Neural cell (in vitro differentiated cells): ENCODE data around the gene ENAH. TPM values are rescaled to one million over a fixed set of nuclear protein-coding genes. Genes with fewer than 3 reads are reported as not detected.

Experiments used
- H2AFZ ChIP-seq: fragments of 200-600, 300-800 bp; sonication (generic), shearing (Covaris generic); 2 replicates; pipeline ENCODE4 v1.6.0; 2014; ENCODE audit warnings: low read depth, mild to moderate bottlenecking, antibody characterized with exemption, low read length, moderate library complexity
- H3F3A ChIP-seq: fragments of 200-600 bp; shearing (Covaris generic); 2 replicates; pipeline ENCODE4 v1.6.1; 2016; ENCODE audit warnings: mild to moderate bottlenecking, moderate library complexity, mixed read lengths, antibody characterized with exemption, low read length; ENCODE audit not compliant: insufficient read depth, poor library complexity, severe bottlenecking
- H3K27ac ChIP-seq: fragments of 200-600, 300-800 bp; sonication (generic), shearing (Covaris generic); 2 replicates; pipeline ENCODE4 v1.5.1; 2014; ENCODE audit warnings: mild to moderate bottlenecking, low read length, moderate library complexity
- H3K27me3 ChIP-seq: fragments of 300-800, 200-600 bp; sonication (generic), shearing (Covaris generic); 2 replicates; pipeline ENCODE4 v1.6.0; 2014; ENCODE audit warnings: mild to moderate bottlenecking, low read depth, low read length, moderate library complexity; ENCODE audit not compliant: insufficient read depth
- H3K36me3 ChIP-seq: fragments of 300-800, 200-600 bp; sonication (generic), shearing (Covaris generic); 2 replicates; pipeline ENCODE4 v1.5.1; 2014; ENCODE audit warnings: mild to moderate bottlenecking, antibody characterized with exemption, low read length, moderate library complexity; ENCODE audit not compliant: insufficient read depth
- H3K4me2 ChIP-seq: fragments of 300-800, 200-600 bp; sonication (generic), shearing (Covaris generic); 2 replicates; pipeline ENCODE4 v1.6.0; 2014; ENCODE audit warnings: mild to moderate bottlenecking, low read length
- H3K4me3 ChIP-seq: fragments of 300-800, 200-600 bp; sonication (generic), shearing (Covaris generic); 2 replicates; pipeline ENCODE4 v1.5.1; 2014; ENCODE audit warnings: mild to moderate bottlenecking, low read length, moderate library complexity
- H3K79me2 ChIP-seq: fragments of 200-600 bp; shearing (Covaris generic); replicated peaks from 2 replicates; pipeline ENCODE4 v1.6.0; 2014; ENCODE audit warnings: mild to moderate bottlenecking, low read length, moderate library complexity; ENCODE audit not compliant: insufficient read depth
- H3K9ac ChIP-seq: fragments of 300-800, 200-600 bp; sonication (generic), shearing (Covaris generic); 2 replicates; pipeline ENCODE4 v1.6.1; 2016; ENCODE audit warnings: mild to moderate bottlenecking, low read length, mixed read lengths
- H3K9me2 ChIP-seq: fragments of 200-600 bp; shearing (Covaris generic); 2 replicates; pipeline ENCODE4 v1.6.1; 2016; ENCODE audit warnings: mild to moderate bottlenecking, low read length, mixed read lengths; ENCODE audit not compliant: insufficient read depth
- H3K9me3 ChIP-seq: fragments of 200-600, 300-800 bp; sonication (generic), shearing (Covaris generic); 2 replicates; pipeline ENCODE4 v1.6.1; 2016; ENCODE audit warnings: mild to moderate bottlenecking, mixed run types, low read length, moderate library complexity, mixed read lengths
- H4K20me1 ChIP-seq: fragments of 200-600 bp; shearing (Covaris generic); 2 replicates; pipeline ENCODE4 v1.6.1; 2016; ENCODE audit warnings: mild to moderate bottlenecking, mixed run types; ENCODE audit not compliant: insufficient read depth
- EP300 ChIP-seq: fragments of 450-650 bp; conservative IDR thresholded peaks from 2 replicates; pipeline ENCODE4 v1.6.1; 2014; ENCODE audit warnings: antibody characterized with exemption, mild to moderate bottlenecking, moderate library complexity; ENCODE audit not compliant: poor library complexity, severe bottlenecking
- EZH2 ChIP-seq: fragments of 200-600, 300-800 bp; shearing (Covaris generic), sonication (generic); IDR thresholded peaks from 2 replicates; pipeline ENCODE4 v1.6.1; 2014; ENCODE audit warnings: antibody characterized with exemption, low read length, borderline replicate concordance, mild to moderate bottlenecking; ENCODE audit not compliant: insufficient read depth, poor library complexity, severe bottlenecking
- MXI1 ChIP-seq: fragments of 450-650 bp; conservative IDR thresholded peaks from 2 replicates; pipeline ENCODE4 v1.6.1; 2014; ENCODE audit warnings: antibody characterized with exemption, mild to moderate bottlenecking; ENCODE audit not compliant: poor library complexity, severe bottlenecking
- POLR2AphosphoS5 ChIP-seq: IDR thresholded peaks from 2 replicates; pipeline ENCODE4 v1.6.1; 2012
- RAD21 ChIP-seq: fragments of 450-650 bp; conservative IDR thresholded peaks from 2 replicates; pipeline ENCODE4 v1.6.1; 2014; ENCODE audit warnings: antibody characterized with exemption, mild to moderate bottlenecking, moderate library complexity
- SMC3 ChIP-seq: fragments of 450-650 bp; conservative IDR thresholded peaks from 2 replicates; pipeline ENCODE4 v1.6.1; 2014; ENCODE audit warnings: antibody characterized with exemption, mild to moderate bottlenecking, moderate library complexity; ENCODE audit not compliant: poor library complexity
- TAF1 ChIP-seq: IDR thresholded peaks from 2 replicates; pipeline ENCODE4 v1.6.1; 2012; ENCODE audit warnings: low read depth
- polyA plus RNA-seq: library from polyadenylated mRNA; depleted of rRNA; stranded (reverse); fragments of >200 nt; gene quantifications from 2 replicates; pipeline ENCODE4 v1.2.3, GENCODE V29; 2014
- TF ChIP-seq, protein P1 (sequence below): IDR thresholded peaks from 2 replicates; pipeline ENCODE4 v1.6.1; 2012; ENCODE audit warnings: borderline replicate concordance
- TF ChIP-seq, protein P2 (sequence below): fragments of 450-650 bp; IDR thresholded peaks from 2 replicates; pipeline ENCODE4 v1.5.1; 2014; ENCODE audit warnings: antibody characterized with exemption, mild to moderate bottlenecking, moderate library complexity; ENCODE audit not compliant: poor library complexity, severe bottlenecking

ENAH gene
- polyA plus RNA-seq, 1 donor from 2014 or later: 58.4 TPM

DNA sequence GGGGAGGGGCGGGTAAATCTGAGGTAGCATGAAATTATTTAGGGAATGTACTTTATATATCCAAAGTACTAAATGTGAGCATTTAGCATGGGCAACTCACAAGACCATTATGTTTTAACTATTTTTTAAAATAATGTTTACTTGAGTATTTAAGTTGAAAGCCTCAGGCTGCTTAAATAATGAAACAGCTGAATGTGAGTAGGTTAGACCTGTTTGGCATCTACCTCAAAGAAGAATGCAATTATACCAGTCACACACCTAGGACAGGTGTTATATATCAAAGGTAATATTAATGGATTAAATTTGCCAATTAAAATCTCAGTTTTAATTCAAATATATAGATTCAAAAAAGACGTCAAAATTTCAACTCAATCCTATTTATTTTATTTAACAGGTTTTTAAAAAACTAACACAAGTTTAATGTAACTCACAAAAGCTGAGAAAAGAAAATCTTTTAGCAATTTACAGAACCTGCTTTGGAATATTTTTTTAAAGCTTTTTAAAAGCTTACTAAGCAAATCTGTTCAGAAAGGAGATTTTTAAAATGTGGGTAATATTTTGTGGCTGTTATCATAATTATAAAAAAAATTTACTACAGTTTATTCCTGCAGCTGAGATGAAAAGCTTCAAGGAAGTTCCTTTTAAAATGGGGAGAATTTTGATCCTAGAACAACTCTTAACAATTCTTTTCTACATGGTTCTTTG is 120.5 kb downstream of the ENAH start (continued):
- no peak for TF ChIP-seq MXI1

DNA sequence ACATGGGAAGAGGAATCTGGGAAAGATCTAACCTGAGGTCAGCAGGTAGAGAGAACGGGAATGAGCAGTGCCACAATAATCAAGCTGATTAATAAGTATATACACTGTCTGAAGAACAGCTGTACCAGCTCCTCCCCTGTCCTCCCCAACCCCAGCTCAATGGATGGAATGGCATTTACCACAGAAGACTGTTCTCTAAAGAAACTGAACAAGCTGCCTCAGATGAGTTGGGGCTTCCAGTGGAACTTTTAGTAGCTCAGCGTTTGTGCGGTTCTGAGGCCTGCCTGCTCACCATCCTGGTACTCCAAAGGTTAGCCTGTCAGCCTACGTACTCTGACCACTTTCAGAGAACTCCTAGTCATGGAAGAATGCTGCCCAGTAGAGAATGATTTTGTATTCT is 123.2 kb downstream of the ENAH start:
- Histone ChIP-seq H3K27me3 (no peaks in the 10 kb centered on the region), H2AFZ (no peak overlapping the region), H3K9ac (no peak overlapping the region), H4K20me1 (no peaks in the 10 kb centered on the region), H3K9me2 (no peaks in the 10 kb centered on the region), H3K4me2 (no peak overlapping the region), H3K36me3 (no peaks in the 10 kb centered on the region), H3K4me3 (no peak overlapping the region), H3K27ac (no peak overlapping the region), H3F3A (no peaks in the 10 kb centered on the region), H3K79me2 (peaks cover 54% of the 10 kb centered on the region), H3K9me3 (no peaks in the 10 kb centered on the region)
- TF ChIP-seq SMC3 (no peak), TAF1 (no peak), MXI1 (no peak), EZH2 (no peak), POLR2AphosphoS5 (no peak), RAD21 (no peak), EP300 (no peak)
- TF ChIP-seq, protein P1, sequence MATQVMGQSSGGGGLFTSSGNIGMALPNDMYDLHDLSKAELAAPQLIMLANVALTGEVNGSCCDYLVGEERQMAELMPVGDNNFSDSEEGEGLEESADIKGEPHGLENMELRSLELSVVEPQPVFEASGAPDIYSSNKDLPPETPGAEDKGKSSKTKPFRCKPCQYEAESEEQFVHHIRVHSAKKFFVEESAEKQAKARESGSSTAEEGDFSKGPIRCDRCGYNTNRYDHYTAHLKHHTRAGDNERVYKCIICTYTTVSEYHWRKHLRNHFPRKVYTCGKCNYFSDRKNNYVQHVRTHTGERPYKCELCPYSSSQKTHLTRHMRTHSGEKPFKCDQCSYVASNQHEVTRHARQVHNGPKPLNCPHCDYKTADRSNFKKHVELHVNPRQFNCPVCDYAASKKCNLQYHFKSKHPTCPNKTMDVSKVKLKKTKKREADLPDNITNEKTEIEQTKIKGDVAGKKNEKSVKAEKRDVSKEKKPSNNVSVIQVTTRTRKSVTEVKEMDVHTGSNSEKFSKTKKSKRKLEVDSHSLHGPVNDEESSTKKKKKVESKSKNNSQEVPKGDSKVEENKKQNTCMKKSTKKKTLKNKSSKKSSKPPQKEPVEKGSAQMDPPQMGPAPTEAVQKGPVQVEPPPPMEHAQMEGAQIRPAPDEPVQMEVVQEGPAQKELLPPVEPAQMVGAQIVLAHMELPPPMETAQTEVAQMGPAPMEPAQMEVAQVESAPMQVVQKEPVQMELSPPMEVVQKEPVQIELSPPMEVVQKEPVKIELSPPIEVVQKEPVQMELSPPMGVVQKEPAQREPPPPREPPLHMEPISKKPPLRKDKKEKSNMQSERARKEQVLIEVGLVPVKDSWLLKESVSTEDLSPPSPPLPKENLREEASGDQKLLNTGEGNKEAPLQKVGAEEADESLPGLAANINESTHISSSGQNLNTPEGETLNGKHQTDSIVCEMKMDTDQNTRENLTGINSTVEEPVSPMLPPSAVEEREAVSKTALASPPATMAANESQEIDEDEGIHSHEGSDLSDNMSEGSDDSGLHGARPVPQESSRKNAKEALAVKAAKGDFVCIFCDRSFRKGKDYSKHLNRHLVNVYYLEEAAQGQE: no peak
- TF ChIP-seq, protein P2, sequence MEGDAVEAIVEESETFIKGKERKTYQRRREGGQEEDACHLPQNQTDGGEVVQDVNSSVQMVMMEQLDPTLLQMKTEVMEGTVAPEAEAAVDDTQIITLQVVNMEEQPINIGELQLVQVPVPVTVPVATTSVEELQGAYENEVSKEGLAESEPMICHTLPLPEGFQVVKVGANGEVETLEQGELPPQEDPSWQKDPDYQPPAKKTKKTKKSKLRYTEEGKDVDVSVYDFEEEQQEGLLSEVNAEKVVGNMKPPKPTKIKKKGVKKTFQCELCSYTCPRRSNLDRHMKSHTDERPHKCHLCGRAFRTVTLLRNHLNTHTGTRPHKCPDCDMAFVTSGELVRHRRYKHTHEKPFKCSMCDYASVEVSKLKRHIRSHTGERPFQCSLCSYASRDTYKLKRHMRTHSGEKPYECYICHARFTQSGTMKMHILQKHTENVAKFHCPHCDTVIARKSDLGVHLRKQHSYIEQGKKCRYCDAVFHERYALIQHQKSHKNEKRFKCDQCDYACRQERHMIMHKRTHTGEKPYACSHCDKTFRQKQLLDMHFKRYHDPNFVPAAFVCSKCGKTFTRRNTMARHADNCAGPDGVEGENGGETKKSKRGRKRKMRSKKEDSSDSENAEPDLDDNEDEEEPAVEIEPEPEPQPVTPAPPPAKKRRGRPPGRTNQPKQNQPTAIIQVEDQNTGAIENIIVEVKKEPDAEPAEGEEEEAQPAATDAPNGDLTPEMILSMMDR: no peak

- H3K9me2 ChIP-seq: no peaks in the 10 kb centered on the region
- H3K9ac ChIP-seq: no peak overlapping the region
- no peaks in the 10 kb centered on the region for H3F3A ChIP-seq
- H3K27me3 ChIP-seq: no peaks in the 10 kb centered on the region
- no peaks in the 10 kb centered on the region for H3K36me3 ChIP-seq
- TF ChIP-seq SMC3 (no peak), MXI1 (no peak), RAD21 (no peak), POLR2AphosphoS5 (no peak), EZH2 (no peak), TAF1 (no peak), EP300 (no peak)
- TF ChIP-seq, protein P2: no peak
- TF ChIP-seq, protein P1: no peak
- no peak overlapping the region for H3K4me3 ChIP-seq
- no peak overlapping the region for H2AFZ ChIP-seq
- no peaks in the 10 kb centered on the region for H4K20me1 ChIP-seq
- H3K4me2 ChIP-seq: no peak overlapping the region
- peaks cover 36% of the 10 kb centered on the region for H3K79me2 ChIP-seq
- H3K27ac ChIP-seq: no peak overlapping the region
- no peaks in the 10 kb centered on the region for H3K9me3 ChIP-seq
Observed at GRCh38 chr1:225527575-225527974, 125.3 kb downstream of the ENAH start.
